HepG2 (cell line): ENCODE data around the gene CNPPD1. TPM values are rescaled to one million over a fixed set of nuclear protein-coding genes. Genes with fewer than 3 reads are reported as not detected.
A peak's percentile ranks its signal among the peaks of the same experiment; 100 is the strongest.

Experiments used
- AGO1 ChIP-seq: fragments of 200-400 bp; formaldehyde crosslinking; IDR thresholded peaks from 2 replicates; pipeline ENCODE4 v1.6.1; 2017; ENCODE audit warnings: mild to moderate bottlenecking, low read depth, low read length, moderate library complexity; ENCODE audit not compliant: poor library complexity, severe bottlenecking
- CCDC6 ChIP-seq: sonication (generic); formaldehyde crosslinking; IDR thresholded peaks from 2 replicates; pipeline ENCODE4 v1.8.1; 2022; ENCODE audit warnings: mild to moderate bottlenecking, missing genetic modification reagents, moderate library complexity
- DMAP1 ChIP-seq: IDR thresholded peaks from 2 replicates; pipeline ENCODE4 v1.6.1; 2016
- GFI1 ChIP-seq: sonication (generic); formaldehyde crosslinking; IDR thresholded peaks from 2 replicates; pipeline ENCODE4 v1.5.0; 2020; ENCODE audit warnings: missing genetic modification reagents, mild to moderate bottlenecking, borderline replicate concordance
- GLMP ChIP-seq: sonication (generic); formaldehyde crosslinking; IDR thresholded peaks from 2 replicates; pipeline ENCODE4 v1.9.0; 2021; ENCODE audit warnings: missing genetic modification reagents, mild to moderate bottlenecking, borderline replicate concordance
- NCOR1 ChIP-seq: fragments of 200-600 bp; sonication (generic); IDR thresholded peaks from 2 replicates; pipeline ENCODE4 v1.7.0; 2017; ENCODE audit warnings: antibody characterized with exemption, low read length, borderline replicate concordance
- NPAS2 ChIP-seq: sonication (generic); formaldehyde crosslinking; IDR thresholded peaks from 2 replicates; pipeline ENCODE4 v1.8.0; 2022; ENCODE audit warnings: mild to moderate bottlenecking, missing genetic modification reagents, borderline replicate concordance
- PCBP2 ChIP-seq: fragments of 200-400 bp; formaldehyde crosslinking; optimal IDR thresholded peaks from 2 replicates; pipeline ENCODE3; 2018; ENCODE audit warnings: low read length, low read depth; ENCODE audit not compliant: poor library complexity, severe bottlenecking
- RBAK ChIP-seq: sonication (generic); formaldehyde crosslinking; IDR thresholded peaks from 2 replicates; pipeline ENCODE4 v1.5.1; 2020; ENCODE audit warnings: mild to moderate bottlenecking, missing genetic modification reagents
- RORA ChIP-seq: sonication (generic); formaldehyde crosslinking; IDR thresholded peaks from 2 replicates; pipeline ENCODE4 v1.5.0; 2020; ENCODE audit warnings: mild to moderate bottlenecking, missing genetic modification reagents, moderate library complexity
- SRSF9 ChIP-seq: fragments of 200-400 bp; formaldehyde crosslinking; IDR thresholded peaks from 2 replicates; pipeline ENCODE4 v1.6.1; 2018; ENCODE audit warnings: borderline replicate concordance, mild to moderate bottlenecking, low read depth, low read length; ENCODE audit not compliant: insufficient read depth, poor library complexity, severe bottlenecking
- TEAD2 ChIP-seq: sonication (generic); formaldehyde crosslinking; IDR thresholded peaks from 2 replicates; pipeline ENCODE4 v1.9.0; 2021; ENCODE audit warnings: missing genetic modification reagents
- THYN1 ChIP-seq: sonication (generic); formaldehyde crosslinking; IDR thresholded peaks from 2 replicates; pipeline ENCODE4 v1.8.1; 2023; ENCODE audit warnings: low read depth, mild to moderate bottlenecking, moderate library complexity, missing genetic modification reagents, borderline replicate concordance
- TP53 ChIP-seq: sonication (generic); formaldehyde crosslinking; conservative IDR thresholded peaks from 2 replicates; pipeline ENCODE4 v1.4.0; 2020; ENCODE audit warnings: missing genetic modification reagents
- YEATS2 ChIP-seq: sonication (generic); formaldehyde crosslinking; IDR thresholded peaks from 2 replicates; pipeline ENCODE4 v1.4.0; 2020; ENCODE audit warnings: missing genetic modification reagents, borderline replicate concordance
- ZNF235 ChIP-seq: sonication (generic); formaldehyde crosslinking; IDR thresholded peaks from 2 replicates; pipeline ENCODE4 v1.8.1; 2023; ENCODE audit warnings: mild to moderate bottlenecking, missing genetic modification reagents, borderline replicate concordance
- ZNF280B ChIP-seq: sonication (generic); formaldehyde crosslinking; IDR thresholded peaks from 2 replicates; pipeline ENCODE4 v1.5.0; 2020; ENCODE audit warnings: missing genetic modification reagents, mild to moderate bottlenecking, borderline replicate concordance
- ZNF333 ChIP-seq: sonication (generic); formaldehyde crosslinking; IDR thresholded peaks from 2 replicates; pipeline ENCODE4 v1.4.0; 2020; ENCODE audit warnings: mild to moderate bottlenecking, missing genetic modification reagents, borderline replicate concordance
- ZNF574 ChIP-seq: sonication (generic); formaldehyde crosslinking; IDR thresholded peaks from 2 replicates; pipeline ENCODE4 v1.4.0; 2020; ENCODE audit warnings: missing genetic modification reagents
- ZNF576 ChIP-seq: sonication (generic); formaldehyde crosslinking; IDR thresholded peaks from 2 replicates; pipeline ENCODE4 v1.4.0; 2020; ENCODE audit warnings: mild to moderate bottlenecking, missing genetic modification reagents
- ZNF639 ChIP-seq: conservative IDR thresholded peaks from 2 replicates; pipeline ENCODE4 v1.6.1; 2018; ENCODE audit warnings: missing genetic modification reagents
- polyA plus RNA-seq, 8 experiments: library from polyadenylated mRNA; depleted of rRNA in 3 of 8; stranded (reverse) in 7 of 8; unstranded in 1 of 8; fragments of >200 nt; fragmentation: Illumina TruSeq in 4 of 8; extraction: Trizol in 4 of 8; gene quantifications; 2 replicates each; pipeline versions ENCODE4 v1.2.1 to v1.2.3, GENCODE V29; 2011 to 2016; ENCODE audit warnings: low read depth in 4 of 8, missing spikeins in 1 of 8, mixed read lengths in 1 of 8; ENCODE audit not compliant: insufficient read depth in 1 of 8
- total RNA-seq, 5 experiments: library from RNA; depleted of rRNA; stranded (reverse); fragments of >200 nt; fragmentation: Illumina TruSeq; extraction: Trizol; gene quantifications; 2 replicates each; pipeline ENCODE4 v1.2.3, GENCODE V29; 2016; ENCODE audit warnings: low read depth in 1 of 5

Gene CNPPD1
- total and polyA plus RNA-seq, 2 of the 13 experiments (the other 11 are each of a cell fraction or from before 2014, with no cell fraction given): 35.5 to 49.4 TPM

GRCh38 chr2:219206328-219207133, 29.8 kb upstream of the CNPPD1 start, which contains the start of gene ZFAND2B (continued):
- TF ChIP-seq ZNF280B (CRISPR knock-in tag): peak; percentile 91
- TF ChIP-seq CCDC6 (CRISPR knock-in tag): no peak
- peak; percentile 62 for TF ChIP-seq ZNF639 (CRISPR knock-in tag)
- no peak for TF ChIP-seq THYN1 (CRISPR knock-in tag)
- TF ChIP-seq GLMP (CRISPR knock-in tag): no peak
- TF ChIP-seq NCOR1: peak; percentile 94
- TF ChIP-seq RBAK (CRISPR knock-in tag): no peak
- peak; percentile 62; the same call in 1 of the 2 replicates for TF ChIP-seq DMAP1 (CRISPR knock-in tag)
- peak; percentile 98 for TF ChIP-seq ZNF333 (CRISPR knock-in tag)
- peak; percentile 96 for TF ChIP-seq AGO1
- no peak for TF ChIP-seq ZNF576
- TF ChIP-seq SRSF9: no peak
- TF ChIP-seq PCBP2: peak; percentile 38
- peak; percentile 75; the same call in 1 of the 2 replicates for TF ChIP-seq ZNF574
- no peak for TF ChIP-seq RORA (CRISPR knock-in tag)
- TF ChIP-seq NPAS2 (CRISPR knock-in tag): no peak
- no peak; the same call in 1 of the 2 replicates for TF ChIP-seq GFI1 (CRISPR knock-in tag)
- no peak for TF ChIP-seq TEAD2 (CRISPR knock-in tag)
- peak; percentile 87; the same call in 1 of the 2 replicates for TF ChIP-seq ZNF235 (CRISPR knock-in tag)
- TF ChIP-seq YEATS2: peak; percentile 67; the same call in 1 of the 2 replicates
- TF ChIP-seq TP53: no peak
